Fibroblast of lung (primary cell): ENCODE results near the gene MRPS33.

Experiments
- EZH2 ChIP-seq: IDR thresholded peaks from 2 replicates; pipeline ENCODE4 v1.5.1; 2012; ENCODE audit warnings: low read length, control low read depth, mild to moderate bottlenecking; ENCODE audit errors: missing control alignments
- TF ChIP-seq, protein P1 (sequence below), 2 donors: IDR thresholded peaks in 1 of 2; conservative IDR thresholded peaks in 1 of 2; 1 replicate in 1 of 2; 2 replicates in 1 of 2; pipeline ENCODE4 v1.5.1; 2011 to 2012; ENCODE audit warnings: low read length in 2 of 2, control low read depth in 1 of 2, inconsistent platforms in 1 of 2, low read depth in 1 of 2, mild to moderate bottlenecking in 1 of 2

- TF ChIP-seq, protein P1, sequence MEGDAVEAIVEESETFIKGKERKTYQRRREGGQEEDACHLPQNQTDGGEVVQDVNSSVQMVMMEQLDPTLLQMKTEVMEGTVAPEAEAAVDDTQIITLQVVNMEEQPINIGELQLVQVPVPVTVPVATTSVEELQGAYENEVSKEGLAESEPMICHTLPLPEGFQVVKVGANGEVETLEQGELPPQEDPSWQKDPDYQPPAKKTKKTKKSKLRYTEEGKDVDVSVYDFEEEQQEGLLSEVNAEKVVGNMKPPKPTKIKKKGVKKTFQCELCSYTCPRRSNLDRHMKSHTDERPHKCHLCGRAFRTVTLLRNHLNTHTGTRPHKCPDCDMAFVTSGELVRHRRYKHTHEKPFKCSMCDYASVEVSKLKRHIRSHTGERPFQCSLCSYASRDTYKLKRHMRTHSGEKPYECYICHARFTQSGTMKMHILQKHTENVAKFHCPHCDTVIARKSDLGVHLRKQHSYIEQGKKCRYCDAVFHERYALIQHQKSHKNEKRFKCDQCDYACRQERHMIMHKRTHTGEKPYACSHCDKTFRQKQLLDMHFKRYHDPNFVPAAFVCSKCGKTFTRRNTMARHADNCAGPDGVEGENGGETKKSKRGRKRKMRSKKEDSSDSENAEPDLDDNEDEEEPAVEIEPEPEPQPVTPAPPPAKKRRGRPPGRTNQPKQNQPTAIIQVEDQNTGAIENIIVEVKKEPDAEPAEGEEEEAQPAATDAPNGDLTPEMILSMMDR (conservative IDR thresholded peaks at IDR 0.05 in 1 of 2, IDR thresholded peaks at IDR 0.05 in 1 of 2; ENCODE audit: low read depth in 1 of 2, low read length in 2 of 2), result no peak
- TF ChIP-seq EZH2, result no peak
Observed at GRCh38 chr7:141057788-141058187, 43.0 kb upstream of the MRPS33 start.
